GM21576 (cell line): ENCODE measurements around the gene RNF149.
A peak's percentile ranks its signal among the peaks of the same experiment; 100 is the strongest.
"Not testable (repeated sequence)": the region's sequence is repeated elsewhere in the genome, so short reads cannot be mapped to it uniquely, and the experiment has no call there.

ENCODE experiments used
- ATAC-seq: cut with Tn5 transposase; IDR thresholded peaks from one replicate; pipeline ENCODE4 v1.9.1; 2021; ENCODE audit warnings: mild to moderate bottlenecking, moderate library complexity; ENCODE audit not compliant: unreplicated experiment

Gene RNF149, protein sequence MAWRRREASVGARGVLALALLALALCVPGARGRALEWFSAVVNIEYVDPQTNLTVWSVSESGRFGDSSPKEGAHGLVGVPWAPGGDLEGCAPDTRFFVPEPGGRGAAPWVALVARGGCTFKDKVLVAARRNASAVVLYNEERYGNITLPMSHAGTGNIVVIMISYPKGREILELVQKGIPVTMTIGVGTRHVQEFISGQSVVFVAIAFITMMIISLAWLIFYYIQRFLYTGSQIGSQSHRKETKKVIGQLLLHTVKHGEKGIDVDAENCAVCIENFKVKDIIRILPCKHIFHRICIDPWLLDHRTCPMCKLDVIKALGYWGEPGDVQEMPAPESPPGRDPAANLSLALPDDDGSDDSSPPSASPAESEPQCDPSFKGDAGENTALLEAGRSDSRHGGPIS

DNA sequence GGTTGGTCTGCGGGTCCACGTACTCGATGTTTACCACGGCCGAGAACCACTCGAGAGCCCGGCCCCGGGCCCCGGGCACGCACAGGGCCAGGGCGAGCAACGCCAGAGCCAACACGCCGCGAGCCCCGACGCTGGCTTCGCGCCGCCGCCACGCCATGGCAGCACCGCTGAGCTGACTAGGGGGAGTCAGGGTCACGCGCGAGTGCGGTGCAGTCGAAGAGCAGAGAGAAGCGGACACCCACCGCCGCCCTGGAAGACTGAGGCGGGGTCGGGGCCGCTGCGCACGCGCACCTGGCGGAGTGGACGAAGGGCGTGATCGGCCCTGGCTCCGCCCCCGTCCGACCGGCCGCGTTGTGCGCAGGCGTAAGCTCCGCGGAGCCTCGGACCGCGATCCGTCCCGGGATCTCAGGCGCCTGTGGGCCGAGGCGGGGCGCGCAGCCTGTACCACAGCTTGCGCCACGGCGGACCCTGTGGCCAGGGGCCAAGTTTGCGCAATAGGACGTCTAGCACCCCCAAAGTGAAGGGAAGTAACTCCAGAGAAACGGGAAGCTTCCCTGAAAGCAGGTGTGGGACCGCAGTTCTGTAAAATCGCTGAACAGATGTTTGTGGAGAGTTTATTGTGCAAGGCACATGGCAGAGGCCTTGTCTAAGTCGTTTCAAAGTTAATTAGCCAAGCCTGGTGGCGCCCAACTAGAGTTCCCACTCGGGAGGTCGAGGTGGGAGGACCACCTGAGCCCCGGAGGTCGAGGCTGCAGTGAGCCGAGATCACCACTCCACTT, at the start of gene RNF149:
TSS of gene RNF149 (minus strand) at position 270 of the 779 bp plus-strand sequence. CDS start at position 157, 113 bp downstream.
- peak; percentile 48 for ATAC-seq

DNA sequence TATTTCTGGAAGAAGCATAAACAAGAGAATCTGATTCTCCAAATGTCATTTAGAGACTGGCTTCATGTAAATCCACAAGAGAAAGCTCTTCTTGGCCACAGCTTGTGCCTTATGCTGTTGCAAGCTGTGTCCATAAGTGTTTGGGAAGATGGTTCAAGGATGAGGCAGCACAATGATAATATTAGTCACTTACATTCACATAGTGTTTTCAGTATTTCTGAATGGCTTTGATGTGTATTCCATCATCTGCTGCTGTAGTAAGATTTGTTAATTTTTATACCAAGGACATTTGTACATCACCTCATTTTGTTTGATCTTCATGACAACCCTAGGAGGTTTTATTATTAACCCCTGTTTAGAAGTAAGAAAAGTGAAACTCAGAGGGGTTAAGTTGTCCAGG, 48.9 kb upstream of the RNF149 start:
- no peak for ATAC-seq

DNA sequence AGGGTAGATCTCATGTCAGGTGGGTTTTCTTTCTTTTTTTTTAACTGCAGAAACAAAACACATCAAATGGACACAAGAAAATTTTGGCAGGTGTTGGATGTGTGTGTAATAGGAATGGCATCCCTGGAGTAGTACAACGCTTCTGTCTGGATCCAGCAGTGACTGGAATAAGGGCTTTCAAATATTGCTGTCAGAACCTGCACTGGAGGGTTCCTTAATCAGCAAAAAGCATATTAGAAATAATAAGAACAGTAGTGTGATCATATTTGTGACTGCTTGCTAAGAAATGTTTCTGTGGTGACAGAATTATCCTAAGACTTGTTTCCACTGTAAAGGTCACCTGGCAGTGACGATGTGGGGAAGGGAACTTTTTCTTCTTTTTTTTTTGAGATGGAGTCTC, 48.0 kb upstream of the RNF149 start:
- ATAC-seq, result no peak

DNA sequence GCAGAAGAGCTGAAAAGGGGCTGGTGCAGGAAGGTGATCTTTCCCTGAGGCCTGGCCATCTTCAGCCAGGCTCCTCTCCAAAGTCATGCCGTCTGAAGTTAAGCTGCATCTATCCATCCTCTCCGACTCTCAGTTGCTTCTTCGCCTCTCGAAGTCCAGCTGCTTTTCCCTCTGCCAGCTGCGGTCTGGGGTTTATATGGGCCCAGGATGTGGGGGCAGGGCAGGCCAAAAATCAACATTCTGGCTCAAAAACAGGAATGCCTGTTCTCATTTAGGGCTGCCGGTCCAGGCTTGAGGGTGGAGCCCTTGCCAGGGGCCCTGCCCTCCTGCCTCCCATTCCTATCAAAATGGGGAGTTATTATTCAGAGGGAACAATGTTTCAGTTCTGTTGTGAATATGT, 47.6 kb upstream of the RNF149 start:
- no peak for ATAC-seq

DNA sequence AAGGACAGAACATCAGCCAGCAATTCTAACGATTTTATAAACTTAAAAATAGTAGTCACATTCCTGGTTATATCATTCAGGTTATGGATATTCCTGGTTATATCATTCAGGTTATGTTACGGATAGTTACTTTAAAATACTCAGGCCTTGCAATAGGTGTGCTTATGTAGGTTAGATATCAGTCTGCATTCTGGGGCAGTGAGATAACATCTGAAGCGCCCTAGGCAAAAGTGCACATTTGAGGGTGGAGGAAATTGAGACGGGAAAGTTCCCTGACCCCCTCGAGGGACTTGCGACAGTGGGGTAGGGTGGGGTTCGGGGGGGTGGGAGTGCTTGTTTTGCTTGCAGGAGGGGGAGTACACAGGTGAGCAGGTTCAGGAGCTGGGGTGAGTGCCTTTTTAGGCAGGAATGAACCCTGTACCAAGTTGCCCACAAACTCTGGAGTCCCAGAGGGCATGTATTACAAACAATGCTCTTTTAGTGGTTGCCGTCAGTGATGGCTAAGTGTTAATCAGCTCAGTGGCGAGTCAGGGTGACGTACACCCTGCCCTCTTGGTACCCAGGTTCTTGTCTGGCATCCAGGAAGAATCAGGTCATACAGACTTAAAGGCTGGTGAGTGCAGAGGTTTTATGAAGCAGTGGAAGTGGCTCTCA, 47.0 kb upstream of the RNF149 start:
- no peak for ATAC-seq

DNA sequence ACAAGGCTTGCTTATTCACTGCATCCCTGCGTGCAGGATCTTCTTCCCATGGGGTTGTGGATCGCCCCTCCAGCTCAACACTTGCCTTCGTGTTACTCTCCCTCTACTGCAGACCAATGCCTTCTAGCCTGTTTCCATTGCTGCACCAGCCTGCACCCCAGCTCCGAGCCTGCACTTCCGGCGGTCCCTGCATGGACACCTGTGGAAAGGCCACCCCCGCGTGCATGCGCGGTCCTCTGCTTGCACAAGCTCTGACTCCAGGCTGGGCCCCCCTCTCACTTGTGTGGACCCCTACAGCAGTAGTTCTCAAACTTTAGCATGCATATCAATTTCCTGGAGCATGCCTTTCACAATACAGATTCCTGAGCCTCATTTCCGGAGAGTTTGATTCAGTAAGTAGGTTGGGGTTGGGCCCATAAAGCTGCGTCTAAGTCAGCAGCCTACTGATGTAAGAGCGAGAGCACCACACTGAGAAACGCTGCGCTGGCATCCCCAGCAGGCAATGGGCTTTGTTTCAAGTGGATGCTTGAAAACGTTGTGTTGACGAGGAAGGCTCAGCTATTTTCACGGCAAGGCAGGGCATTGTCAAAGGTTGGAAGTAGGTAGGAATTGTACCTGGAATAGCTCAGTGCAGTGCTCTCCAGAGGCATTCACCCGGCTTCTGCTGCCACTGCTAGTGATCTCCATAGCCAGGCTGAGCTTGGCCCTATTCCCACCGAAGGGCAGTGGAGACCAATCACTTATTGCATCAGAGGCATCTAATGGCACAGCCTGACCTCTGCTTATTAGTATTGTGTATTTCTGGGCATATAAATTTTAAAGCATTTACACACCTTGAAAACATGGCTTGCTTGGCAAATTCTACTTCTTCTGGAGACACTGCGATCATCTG, 46.2 kb upstream of the RNF149 start:
- ATAC-seq, result no peak

DNA sequence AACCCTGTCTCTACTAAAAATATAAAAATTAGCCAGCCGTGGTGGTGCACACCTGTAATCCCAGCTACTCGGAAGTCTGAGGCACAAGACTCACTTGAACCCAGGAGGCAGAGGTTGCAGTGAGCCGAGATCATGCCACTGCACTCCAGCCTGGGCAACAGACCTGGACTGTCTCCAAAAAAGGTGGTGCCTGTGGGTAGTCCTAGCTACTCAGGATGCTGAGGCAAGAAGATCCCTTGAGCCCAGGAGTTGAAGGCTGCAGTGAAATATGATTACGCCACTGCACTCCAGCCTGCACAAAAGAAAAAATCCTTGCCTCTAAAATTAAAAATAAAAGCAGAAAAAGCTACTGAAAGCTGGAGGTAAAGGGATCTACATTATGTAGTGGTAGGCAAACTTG, 44.1 kb upstream of the RNF149 start:
- not testable (repeated sequence) for ATAC-seq

DNA sequence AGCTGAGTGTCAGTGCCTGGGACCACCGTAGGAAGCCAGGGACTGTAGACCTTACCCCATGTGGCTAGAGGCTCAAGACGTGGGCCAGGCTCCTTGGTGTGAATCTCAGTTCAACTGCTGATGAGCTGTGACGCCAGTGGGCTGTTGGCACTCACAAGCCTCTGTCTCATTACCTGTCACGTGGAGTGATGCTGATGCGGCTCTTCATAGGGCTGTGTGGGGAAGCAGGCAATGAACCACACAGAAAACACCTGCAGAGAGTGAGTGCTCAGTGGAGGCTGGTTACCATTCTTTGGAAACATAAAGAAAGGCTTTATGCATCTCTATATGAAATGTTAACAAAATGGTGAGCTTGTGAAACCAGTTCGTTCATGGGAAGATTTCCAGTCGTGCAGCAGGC, 42.7 kb upstream of the RNF149 start:
- no peak for ATAC-seq

DNA sequence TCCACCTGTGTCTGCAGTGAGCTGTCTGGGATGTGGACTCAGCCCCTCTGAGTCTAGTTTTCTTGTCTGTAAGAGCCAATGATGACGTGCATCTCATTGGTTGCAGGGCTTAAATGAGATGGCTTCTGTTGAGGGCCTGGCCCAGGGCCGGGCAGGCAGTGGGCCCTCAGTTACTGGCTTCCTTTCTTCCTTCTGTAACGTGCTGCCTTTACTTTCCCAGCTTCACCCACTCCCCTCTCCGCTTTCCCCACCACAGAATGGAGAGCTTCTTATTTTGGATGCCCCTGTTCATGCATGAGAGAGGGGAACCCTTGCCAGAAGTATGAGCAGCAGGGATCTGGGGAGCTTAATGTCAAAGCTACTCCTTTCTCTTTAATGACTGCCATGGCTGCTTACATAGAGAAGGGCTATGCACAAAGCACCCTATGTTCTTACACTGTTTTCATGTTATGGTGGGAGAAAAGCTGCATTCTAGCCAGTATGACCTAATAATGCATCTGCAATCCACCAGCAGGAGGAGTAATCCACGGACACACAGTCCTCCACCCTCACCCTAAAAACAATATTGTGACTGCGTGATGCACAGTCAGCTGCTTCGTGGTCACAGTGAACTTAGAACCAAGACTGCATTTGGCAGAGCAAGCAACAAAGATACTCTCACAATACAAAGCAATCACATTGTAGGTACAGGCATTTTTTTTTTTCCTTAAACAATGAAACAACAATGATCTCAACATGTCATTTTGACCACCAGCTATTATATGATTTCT, 41.6 kb upstream of the RNF149 start:
- no peak for ATAC-seq

DNA sequence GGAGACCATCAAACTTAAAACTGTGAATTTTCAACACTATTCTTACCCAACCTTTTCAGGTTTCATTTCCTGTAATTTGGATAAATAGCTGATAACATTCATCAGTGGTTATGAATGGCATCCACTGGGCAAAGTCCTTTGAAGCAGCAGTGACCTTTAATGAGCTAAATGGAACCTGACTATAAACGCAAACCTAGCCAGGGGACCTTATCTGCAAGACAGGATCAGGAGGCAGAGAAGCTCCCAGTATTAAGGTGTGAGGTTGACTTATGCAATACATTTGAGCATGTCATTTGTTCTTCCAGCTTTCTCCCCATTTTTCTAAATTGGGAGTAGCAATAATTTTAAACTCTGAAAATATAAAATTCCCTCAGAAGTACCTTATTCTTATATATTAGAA, 40.4 kb upstream of the RNF149 start:
- no peak for ATAC-seq

DNA sequence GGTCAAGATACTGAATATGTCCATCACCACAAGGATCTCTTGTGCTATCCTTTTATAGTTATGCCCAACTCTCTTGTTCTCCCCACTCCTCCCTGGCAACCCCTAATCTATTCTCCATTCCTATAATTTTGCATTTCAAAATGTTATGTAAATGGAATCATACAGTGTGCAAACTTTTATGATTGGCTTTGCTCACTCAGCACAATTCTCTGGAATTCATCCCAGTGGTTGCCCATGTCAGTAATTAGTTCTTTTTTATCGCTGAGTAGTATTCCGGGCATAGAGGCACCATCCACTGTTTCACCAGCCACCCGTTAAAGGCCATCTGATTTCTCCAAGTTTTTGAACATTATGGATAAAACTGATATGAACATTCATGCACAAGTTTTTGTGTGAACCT, 38.4 kb upstream of the RNF149 start:
- no peak for ATAC-seq

DNA sequence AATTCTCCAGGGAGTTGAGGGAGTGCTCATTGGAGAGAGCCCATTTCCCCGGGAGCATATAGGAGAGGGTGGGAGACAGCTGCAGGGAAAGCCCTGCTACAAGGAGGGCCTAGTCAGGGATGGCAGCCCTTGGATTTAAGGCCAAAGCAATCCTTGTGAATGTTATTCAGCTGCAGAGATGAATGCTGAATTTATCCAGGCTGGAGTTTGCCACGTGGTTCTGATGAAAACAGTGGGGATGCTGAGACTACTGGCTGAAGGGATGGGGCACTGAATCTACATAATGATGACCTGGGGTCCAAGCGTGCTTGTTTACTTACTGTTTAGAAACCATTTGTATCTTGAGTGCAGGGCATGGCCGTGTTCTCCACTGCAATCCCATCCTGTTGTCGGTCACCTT, 35.6 kb upstream of the RNF149 start:
- ATAC-seq, result no peak

DNA sequence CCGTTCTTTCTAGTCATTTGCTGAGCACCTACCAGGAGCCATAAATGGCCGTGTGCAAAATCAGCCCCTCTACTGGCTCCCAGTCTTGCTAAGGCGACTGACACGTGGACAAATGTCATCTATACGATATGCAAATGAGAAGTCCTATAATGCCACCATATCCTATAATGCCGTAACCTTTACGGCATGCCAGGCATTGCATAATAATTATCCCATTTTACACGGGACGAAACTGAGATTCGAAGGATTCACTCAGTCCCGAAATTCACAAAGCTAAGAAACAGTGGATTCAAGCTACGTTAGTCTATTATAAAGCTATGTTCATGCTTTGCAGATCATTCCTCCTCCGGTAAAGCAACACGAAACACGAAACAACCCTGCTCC, 34.1 kb upstream of the RNF149 start:
- no peak for ATAC-seq

DNA sequence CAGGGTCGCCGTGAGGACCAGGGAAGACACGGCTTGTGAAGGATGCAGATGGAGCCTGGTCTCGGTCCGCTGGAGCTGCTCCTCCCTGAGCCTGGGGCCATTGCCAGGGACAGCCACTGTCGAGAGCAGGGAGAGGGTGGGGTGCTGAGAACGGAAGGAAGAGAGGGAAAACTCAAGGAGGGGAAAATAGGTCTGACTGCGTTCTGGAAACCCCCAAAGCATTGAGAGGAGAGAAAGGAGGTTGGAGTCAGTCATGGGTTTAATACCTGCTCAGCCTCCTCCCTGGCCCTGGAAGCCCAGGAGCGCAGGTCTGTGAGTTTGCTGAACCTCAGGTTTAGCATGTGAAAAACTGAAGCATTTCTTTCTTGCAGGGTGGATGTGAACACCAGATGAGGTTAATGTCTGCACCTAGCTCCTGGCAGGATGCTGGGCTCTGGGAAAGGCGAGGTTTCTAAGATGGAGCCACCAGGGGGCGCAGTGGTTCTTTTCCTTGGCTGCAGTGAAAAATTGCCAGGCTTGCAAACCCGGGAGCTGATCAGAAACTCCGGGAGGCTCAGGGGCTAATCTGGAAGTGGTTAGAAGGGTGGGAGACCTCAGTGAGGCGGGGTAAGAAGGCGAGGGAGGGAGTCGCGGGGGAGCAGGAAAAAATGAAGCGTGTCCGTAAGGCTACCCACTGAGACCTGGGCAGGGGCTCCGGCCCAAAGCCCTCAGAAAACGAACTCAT, 33.6 kb upstream of the RNF149 start:
- no peak for ATAC-seq

DNA sequence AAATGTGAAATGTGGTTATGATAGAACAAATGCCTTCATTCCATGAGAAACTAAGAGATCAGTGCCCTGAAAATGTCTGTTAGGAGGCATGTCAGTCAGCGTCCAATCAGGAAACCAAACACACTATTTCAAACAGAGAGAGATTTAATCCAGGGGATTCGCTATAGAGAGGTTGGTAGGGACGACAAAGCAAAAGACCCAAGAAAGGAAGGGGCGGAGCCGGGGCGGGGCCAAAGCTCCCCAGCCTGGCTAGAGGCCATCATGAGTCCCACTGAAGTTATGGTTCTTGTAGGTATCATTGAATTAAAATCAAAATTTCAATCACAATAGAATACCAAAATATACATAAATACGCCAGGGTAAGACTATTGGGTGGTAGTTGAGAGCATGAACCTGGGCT, 32.9 kb upstream of the RNF149 start:
- ATAC-seq, result no peak

DNA sequence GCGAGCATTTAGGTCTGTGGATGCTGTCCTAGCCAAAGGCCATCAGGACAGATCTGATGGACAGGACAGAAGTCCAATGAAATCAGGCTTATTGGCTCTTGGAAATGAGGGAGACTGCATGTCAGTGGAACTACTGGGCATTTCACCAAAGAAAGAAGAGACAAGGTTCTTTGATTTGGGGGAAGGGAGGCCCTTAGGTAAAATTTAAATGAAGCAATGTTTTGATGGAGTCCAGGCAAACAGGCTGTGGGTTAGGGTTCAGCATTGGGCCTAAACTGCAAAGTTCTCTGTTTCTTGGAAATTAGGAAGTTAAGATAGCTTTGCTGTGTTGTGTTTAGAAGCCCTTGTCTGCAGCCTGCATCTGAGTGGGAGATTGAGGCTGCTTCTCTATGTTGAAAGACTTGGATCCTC, 31.6 kb upstream of the RNF149 start:
- no peak for ATAC-seq

DNA sequence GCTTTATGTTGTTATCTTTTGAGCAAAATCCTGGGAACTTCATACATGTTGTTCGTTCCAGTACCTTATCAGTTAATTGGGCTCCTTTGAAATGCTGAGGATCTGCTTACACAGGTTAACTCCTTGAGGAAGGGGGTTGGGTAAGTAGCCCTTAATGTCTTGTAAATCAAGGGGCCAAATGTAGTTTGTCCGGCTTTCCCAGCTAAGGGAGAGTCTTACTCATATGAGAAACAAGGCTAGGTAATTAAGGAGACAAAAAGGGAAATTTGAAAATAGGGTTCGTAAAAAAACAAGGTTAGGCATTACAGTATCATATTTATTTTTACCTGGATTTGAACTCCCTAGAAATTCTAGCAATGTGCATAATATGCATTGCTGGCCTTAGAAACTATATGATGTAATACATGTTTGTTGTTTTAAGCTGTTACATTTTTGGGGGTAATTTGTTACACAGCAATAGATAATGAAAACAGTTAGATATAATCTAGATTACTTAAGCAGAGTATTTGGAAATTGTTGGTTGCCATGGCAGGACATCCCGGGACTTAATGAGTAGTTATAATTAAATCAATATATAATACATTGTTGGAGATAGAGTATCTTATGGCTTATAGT, 30.9 kb upstream of the RNF149 start:
- ATAC-seq, result no peak

DNA sequence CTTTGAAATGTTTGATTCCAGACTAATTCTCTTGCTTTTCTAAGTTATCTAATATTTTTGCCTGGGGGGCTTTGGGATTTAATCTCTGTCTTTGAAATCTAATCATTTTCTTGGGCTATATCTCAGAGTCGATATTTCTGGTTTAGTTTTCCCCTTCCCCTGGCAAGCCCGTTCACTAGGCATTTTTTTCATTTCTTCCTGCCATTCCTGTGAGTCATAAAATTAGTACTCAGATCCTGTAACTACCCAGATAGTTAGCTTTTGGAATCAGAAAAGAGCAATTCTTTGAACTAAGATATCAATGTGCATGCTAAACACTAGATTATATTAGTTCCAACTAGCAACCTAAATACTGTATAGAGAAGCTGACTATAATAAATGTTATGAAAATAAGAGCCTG, 29.4 kb upstream of the RNF149 start:
- no peak for ATAC-seq
